ENCODE results near the gene TARDBP. TPM values are rescaled to one million over a fixed set of nuclear protein-coding genes. Genes with fewer than 3 reads are reported as not detected.

The TARDBP gene
- total RNA-seq, 4 donors from 2014 or later: 118 to 265 (median 172) TPM

- intact Hi-C loops (cut with DNase I): no loop called here
- no peak for DNase-seq
- H3K4me3 ChIP-seq (replicated peaks in 1 of 3): no peak overlapping the region
- 21 to 26% methylated on average over 23 to 24 of the region's 29 CpGs for WGBS, 2 donors
- no peak overlapping the region for H3K27ac ChIP-seq
- peaks cover 18 to 23% of the 10 kb centered on the region in 2 donors for H3K36me3 ChIP-seq
- no peaks in the 10 kb centered on the region for H3K27me3 ChIP-seq
- H3K9me3 ChIP-seq: no peaks in the 10 kb centered on the region
- TF ChIP-seq, protein P1, sequence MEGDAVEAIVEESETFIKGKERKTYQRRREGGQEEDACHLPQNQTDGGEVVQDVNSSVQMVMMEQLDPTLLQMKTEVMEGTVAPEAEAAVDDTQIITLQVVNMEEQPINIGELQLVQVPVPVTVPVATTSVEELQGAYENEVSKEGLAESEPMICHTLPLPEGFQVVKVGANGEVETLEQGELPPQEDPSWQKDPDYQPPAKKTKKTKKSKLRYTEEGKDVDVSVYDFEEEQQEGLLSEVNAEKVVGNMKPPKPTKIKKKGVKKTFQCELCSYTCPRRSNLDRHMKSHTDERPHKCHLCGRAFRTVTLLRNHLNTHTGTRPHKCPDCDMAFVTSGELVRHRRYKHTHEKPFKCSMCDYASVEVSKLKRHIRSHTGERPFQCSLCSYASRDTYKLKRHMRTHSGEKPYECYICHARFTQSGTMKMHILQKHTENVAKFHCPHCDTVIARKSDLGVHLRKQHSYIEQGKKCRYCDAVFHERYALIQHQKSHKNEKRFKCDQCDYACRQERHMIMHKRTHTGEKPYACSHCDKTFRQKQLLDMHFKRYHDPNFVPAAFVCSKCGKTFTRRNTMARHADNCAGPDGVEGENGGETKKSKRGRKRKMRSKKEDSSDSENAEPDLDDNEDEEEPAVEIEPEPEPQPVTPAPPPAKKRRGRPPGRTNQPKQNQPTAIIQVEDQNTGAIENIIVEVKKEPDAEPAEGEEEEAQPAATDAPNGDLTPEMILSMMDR (IDR thresholded peaks at IDR 0.05): no peak
- no peak for TF ChIP-seq POLR2A (IDR thresholded peaks at IDR 0.05)
- no peaks in the 10 kb centered on the region for H3K4me1 ChIP-seq
Measured at GRCh38 chr1:11052839-11053757, 40.6 kb downstream of the TARDBP start.

DNA sequence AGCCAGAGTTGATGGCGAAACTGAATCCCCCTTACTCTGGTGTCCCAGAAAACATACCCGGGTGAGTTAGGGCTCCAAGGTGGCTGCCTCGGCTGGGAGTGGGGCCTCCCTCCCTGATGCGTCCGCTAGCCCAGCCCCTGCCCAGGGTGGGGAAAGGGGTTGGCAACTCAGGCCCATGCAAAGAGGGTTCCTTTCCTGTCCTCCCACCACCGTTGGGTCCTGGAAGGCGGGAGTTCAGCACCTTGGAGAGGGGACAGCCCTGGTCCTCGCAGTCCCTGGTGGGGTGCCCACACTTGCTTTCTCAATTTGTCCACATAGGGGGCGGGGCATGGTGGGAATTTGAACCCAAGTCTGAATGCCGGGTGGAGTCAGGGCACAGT lies 41.3 kb downstream of the TARDBP start:
- intact Hi-C loops (cut with DNase I): no loop called here
- Histone ChIP-seq H3K4me3 (replicated peaks in 1 of 3) (no peak overlapping the region), H3K4me1 (peaks cover 2% of the 10 kb centered on the region in 2 donors), H3K27ac (no peak overlapping the region), H3K36me3 (peaks cover 18 to 23% of the 10 kb centered on the region in 2 donors), H3K27me3 (no peaks in the 10 kb centered on the region), H3K9me3 (no peaks in the 10 kb centered on the region)
- 60 to 69% methylated on average over 9 of the region's 10 CpGs for WGBS, 2 donors
- TF ChIP-seq POLR2A (IDR thresholded peaks at IDR 0.05): no peak
- TF ChIP-seq, protein P1 (IDR thresholded peaks at IDR 0.05): no peak
- DNase-seq: no peak

DNA sequence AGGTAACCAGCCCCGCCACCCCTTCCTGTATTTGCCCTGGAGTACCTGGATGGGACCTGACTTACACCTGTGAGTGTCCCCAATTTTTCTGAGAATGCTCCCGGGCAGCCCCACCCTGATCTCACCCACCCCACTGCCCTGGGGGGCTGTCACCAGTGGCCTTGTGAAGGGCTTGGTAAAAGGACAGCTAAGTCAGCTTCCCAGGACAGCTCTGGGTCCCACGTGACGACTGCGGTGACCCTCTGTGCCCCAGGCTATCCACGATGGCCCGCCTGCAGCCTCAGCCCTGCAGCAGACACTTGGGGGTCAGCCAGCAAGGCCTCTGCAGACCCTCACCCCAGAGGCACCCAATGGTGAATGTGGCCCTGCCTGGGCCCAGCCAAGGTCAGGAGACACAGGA lies 41.7 kb downstream of the TARDBP start:
- WGBS, 2 donors: 90 to 92% methylated on average over 2 to 7 of the region's 7 CpGs
- DNase-seq: no peak
- TF ChIP-seq, protein P1 (IDR thresholded peaks at IDR 0.05): no peak
- TF ChIP-seq POLR2A (IDR thresholded peaks at IDR 0.05): no peak
- H3K36me3 ChIP-seq: peaks cover 18 to 23% of the 10 kb centered on the region in 2 donors
- H3K4me3 ChIP-seq (replicated peaks in 1 of 3): no peak overlapping the region
- H3K4me1 ChIP-seq: peaks cover 6% of the 10 kb centered on the region in 2 donors
- intact Hi-C loops (cut with DNase I): no loop called here
- H3K27me3 ChIP-seq: no peaks in the 10 kb centered on the region
- H3K27ac ChIP-seq: no peak overlapping the region
- no peaks in the 10 kb centered on the region for H3K9me3 ChIP-seq

DNA sequence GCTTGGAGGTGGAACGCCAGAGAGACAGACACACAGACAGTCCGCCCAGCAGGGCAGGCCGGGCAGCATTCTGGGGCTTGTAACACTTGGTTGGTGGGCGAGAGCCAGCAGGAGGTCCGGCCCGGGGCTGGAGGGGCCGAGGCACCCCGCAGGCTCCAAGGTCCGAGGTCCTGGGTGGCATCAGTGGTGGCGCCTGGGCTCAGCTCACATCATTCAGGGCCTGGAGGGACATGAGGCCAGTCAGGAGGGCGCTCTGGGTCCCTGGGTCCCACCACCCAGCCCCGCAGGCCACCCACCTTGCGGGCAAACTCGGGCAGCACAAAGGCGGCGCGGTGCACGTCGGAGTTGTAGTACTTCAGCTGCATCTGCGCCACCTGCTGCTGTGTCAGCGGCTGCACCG lies 42.2 kb downstream of the TARDBP start:
- DNase-seq: no peak
- peaks cover 6 to 7% of the 10 kb centered on the region in 2 donors for H3K4me1 ChIP-seq
- H3K27me3 ChIP-seq: no peaks in the 10 kb centered on the region
- H3K4me3 ChIP-seq (replicated peaks in 1 of 3): no peak overlapping the region
- intact Hi-C loops (cut with DNase I): no loop called here
- 89 to 91% methylated on average over 18 to 20 of the region's 22 CpGs for WGBS, 2 donors
- no peak overlapping the region for H3K27ac ChIP-seq
- TF ChIP-seq POLR2A (IDR thresholded peaks at IDR 0.05): no peak
- TF ChIP-seq, protein P1 (IDR thresholded peaks at IDR 0.05): no peak
- no peaks in the 10 kb centered on the region for H3K9me3 ChIP-seq
- peaks cover 18 to 23% of the 10 kb centered on the region in 2 donors for H3K36me3 ChIP-seq

GRCh38 chr1:11055676-11056075 lies 43.2 kb downstream of the TARDBP start:
- no peak overlapping the region for H3K27ac ChIP-seq
- no peaks in the 10 kb centered on the region for H3K27me3 ChIP-seq
- 95 to 96% methylated on average over 9 to 11 of the region's 12 CpGs for WGBS, 2 donors
- H3K9me3 ChIP-seq: no peaks in the 10 kb centered on the region
- intact Hi-C loops (cut with DNase I): no loop called here
- no peak overlapping the region for H3K4me3 ChIP-seq (replicated peaks in 1 of 3)
- TF ChIP-seq, protein P1 (IDR thresholded peaks at IDR 0.05): no peak
- TF ChIP-seq POLR2A (IDR thresholded peaks at IDR 0.05): no peak
- peaks cover 8 to 9% of the 10 kb centered on the region in 2 donors for H3K4me1 ChIP-seq
- H3K36me3 ChIP-seq: peaks cover 18 to 23% of the 10 kb centered on the region in 2 donors
- DNase-seq: no peak
